GM21723 (cell line): ENCODE results near the gene TRAF7.

Experiments used
- ATAC-seq: cut with Tn5 transposase; IDR thresholded peaks from one replicate; pipeline ENCODE4 v1.9.1; 2021; ENCODE audit warnings: mild to moderate bottlenecking, moderate library complexity; ENCODE audit not compliant: unreplicated experiment

TRAF7 gene

DNA sequence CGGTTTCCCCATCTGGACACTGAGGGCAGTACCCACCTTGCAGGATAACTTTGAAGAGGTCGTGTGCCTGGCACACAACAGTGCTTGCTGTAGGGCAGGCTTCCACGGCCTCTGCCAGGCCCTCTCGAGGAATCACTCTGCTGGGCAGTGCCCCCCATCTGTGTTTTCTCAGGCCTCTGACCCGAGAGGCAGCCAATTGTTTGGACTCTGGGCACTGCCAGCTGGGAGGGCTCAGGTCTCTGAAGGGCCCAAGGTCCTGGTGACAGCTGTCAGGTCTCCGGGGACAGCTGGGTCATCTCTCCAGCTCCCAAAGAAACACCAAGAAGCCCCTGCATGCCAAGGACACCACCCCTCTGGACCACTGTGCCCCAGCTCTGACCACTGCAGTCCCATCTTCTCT, 8.2 kb upstream of the TRAF7 start:
- ATAC-seq, result no peak

- ATAC-seq, result no peak
Measured at GRCh38 chr16:2147981-2148671, 7.5 kb upstream of the TRAF7 start, which contains the start of gene RAB26. RAB26 (plus strand) TSS chr16:2148625; CDS start chr16:2148784, 159 bp downstream.

GRCh38 chr16:2148714-2149629, 6.6 kb upstream of the TRAF7 start:
- ATAC-seq, result no peak

DNA sequence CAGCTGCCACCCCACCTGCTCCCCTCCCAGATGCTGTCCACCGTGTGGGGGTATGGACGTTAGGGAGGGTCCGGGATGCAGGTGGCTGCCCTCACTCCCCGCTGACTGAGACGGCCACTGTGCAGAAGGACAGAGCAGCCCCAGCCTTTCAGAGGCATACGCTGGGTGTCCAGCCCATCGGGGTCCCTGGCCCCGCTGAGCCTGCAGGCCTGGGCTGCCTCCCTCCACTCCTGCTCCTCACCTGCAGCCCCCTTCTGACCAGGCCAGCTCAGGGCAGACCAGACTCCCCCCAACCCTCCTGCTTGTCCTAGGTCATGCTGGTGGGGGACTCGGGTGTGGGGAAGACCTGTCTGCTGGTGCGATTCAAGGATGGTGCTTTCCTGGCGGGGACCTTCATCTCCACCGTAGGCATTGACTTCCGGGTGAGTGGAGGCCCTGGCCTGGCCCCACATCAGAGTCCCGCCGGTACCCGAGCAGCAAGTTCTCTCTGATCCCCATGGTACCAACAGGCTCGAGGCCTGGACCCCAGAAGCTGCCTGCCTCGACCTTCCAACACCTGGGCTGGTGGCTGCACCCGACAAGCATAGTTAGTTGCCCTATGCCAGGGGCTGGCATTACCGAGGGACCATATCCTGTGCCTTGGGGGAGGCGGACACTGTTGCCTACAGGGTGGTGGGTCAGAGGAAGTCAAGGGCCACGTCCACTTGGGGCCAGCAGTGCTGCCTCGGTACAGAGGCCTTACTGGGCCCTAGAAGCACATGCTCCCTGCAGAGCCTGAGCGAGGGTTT, 5.8 kb upstream of the TRAF7 start:
- no peak for ATAC-seq

- no peak for ATAC-seq
Measured at GRCh38 chr16:2150418-2151187, 5.0 kb upstream of the TRAF7 start.

DNA sequence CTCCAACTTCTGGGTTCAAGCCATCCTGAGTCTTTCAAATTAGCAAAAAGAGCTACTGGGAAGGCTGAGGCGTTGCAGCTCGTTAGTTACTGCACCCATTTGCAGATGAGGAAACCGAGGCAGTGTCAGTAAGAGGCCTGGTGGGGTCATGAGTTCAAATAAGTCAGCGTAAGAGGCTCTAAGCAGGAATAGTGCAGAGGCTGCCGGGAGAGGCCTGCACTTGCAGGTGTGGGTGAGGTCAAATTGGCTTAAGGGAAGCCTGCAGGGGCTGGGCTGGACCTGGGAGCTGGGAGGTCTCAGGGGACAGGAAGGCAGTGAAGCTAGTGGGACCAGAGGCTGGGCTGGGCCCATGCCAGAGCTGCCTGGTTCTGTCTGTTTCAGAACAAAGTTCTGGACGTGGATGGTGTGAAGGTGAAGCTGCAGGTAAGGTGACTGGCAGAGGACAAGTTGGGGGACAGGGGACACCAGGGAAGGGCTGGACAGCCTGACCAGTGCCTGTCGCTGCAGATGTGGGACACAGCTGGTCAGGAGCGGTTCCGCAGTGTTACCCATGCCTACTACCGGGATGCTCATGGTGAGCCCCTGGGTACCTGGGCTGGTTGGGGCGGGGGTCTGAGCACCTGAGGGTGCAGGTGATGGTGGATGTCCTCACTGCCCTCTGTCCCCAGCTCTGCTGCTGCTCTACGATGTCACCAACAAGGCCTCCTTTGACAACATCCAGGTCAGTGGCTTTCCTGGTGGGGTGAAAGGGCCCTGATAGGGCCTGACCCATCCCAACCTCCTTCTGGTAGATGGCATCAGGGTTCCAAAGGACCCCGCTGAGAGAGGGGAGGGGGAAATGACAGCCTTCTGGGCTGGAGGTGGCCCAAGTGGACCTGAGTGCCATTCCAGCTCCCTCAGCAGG, 4.1 kb upstream of the TRAF7 start:
- no peak for ATAC-seq

- no peak for ATAC-seq
Measured at GRCh38 chr16:2152695-2153506, 2.7 kb upstream of the TRAF7 start.

GRCh38 chr16:2154533-2155090, 970 bp upstream of the TRAF7 start:
- no peak for ATAC-seq

DNA sequence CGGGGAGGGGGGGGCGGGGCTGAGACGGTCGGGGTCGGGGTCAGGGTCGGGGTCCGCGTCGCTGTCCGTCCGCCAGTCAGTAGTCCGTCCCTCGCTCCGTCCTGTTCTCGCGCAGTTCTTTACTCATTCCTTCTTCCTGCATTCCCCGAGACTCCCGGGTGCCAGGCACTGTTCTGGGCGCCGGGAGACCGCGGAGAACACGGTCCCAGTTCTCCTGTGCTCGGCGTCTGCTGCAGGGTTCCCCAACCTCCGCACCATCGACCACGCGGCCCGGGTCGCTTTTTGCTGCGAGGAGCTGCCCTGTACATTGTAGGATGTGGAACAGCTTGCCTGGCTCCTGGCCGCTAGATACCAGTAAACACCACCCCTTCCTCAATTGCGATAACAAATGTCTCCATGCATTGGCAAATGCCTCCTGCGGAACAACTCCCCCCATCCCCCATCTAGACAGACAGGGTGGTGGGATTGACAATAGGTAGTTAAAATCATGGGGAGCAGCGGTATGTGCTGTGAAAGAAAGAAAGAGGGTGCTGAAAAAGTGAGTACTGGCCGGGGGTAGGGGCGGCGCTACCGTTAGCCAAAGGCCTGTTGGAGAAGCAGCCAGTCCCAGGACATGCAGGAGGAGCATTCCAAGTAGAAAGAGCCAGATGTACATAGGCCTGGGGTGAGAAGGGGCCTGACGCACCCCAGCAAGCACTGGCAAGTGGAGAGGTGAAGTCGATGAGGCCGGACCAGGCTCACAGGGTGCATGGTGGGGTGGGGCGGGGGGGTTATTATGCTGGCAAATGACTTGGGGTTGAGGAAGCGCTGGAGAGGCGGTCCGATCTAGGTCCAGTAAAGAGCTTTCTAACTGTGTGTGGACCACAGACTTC, 631 bp downstream of the TRAF7 start:
- ATAC-seq, result no peak

GRCh38 chr16:2156849-2157224, 1.3 kb downstream of the TRAF7 start:
- ATAC-seq, result no peak

DNA sequence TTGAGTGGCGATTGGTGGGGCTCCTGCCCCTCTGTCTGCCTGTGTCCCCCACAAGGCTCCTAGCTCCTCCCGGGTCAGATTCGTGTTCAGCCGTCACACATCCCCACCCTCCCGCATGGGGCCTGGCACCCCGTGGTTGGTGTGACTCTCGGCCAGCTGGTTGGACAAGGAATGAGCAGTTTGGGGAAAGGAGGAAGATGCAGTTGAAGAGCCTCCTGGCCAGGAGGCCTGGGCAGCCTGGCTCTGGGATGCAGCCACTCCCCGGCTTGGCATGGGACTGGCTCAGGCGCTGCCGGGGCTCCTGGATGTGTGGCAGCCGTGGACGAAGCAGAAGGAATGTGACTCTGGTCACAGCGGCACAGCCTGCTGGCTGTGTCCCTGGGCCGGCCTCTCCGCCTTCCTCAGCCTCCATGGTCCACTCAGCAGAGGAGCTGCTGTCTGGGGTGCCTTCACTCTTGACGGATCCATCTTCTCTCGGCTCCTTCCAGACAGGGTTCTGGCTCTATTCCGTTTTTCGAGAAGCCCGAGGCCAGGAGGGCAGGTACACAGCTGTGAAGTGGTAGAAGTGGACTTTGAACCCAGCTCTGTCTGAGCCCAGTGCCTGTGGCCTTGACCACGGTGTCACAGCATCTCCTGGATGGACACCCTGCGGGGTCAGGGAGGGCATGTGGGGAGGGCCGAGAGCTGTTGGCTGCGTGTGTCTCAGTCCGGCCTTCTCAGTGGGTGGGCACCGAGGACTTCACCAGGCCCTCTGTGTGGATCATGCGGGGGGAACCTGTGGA, 2.1 kb downstream of the TRAF7 start:
- no peak for ATAC-seq

DNA sequence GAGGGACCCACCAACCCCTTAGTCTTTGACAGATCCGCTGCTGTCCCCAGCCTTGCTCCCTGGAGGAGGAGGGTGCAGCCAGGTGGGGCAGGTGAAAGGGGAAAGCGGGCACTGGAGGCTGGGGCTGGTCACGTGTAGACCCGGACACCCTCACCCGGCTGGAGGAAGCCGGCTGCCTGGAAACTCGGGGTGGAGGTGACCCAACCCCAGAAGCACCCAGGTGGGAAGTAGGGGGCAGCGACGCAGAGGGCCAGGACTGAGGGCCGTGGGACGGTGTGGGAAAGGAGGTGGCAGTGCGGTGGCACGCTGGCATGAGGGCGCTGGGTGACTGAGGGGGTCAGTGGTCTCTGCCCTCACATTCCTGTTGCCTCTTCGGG, 2.7 kb downstream of the TRAF7 start:
- no peak for ATAC-seq

- no peak for ATAC-seq
Measured at GRCh38 chr16:2159175-2159838, 3.7 kb downstream of the TRAF7 start.

- no peak for ATAC-seq
Measured at GRCh38 chr16:2160915-2161551, 5.5 kb downstream of the TRAF7 start.

DNA sequence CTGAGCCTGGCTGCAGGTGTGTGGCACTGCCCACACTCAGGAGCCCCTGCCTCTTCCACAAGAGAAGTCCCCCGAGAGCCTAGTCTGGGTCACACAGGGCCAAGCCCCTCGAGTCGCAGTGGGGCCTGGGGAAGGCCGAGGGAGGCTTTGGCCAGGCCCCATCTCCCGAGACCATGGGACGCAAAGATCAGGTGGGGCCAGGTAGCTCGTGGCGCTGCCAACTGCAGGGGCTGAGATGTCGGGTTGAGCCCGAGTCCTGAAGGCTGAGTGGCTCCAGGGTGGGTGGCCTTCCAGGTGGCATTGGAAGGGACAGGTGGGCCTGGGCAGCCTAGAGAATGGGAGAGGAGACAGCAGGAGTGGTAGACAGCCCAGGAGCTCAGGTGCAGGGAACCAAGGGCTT, 6.3 kb downstream of the TRAF7 start:
- ATAC-seq, result no peak

GRCh38 chr16:2162676-2163118, 7.1 kb downstream of the TRAF7 start:
- ATAC-seq, result no peak
